IPS-11a (cell line): ENCODE data around the gene TEP1.
"Not testable (repeated sequence)": the region's sequence is repeated elsewhere in the genome, so short reads cannot be mapped to it uniquely, and the experiment has no call there.

Source experiments
- H3K4me3 ChIP-seq: one replicate; pipeline ENCODE4 v1.5.1; 2013; ENCODE audit warnings: low read depth, low read length, control low read depth

Gene TEP1

DNA sequence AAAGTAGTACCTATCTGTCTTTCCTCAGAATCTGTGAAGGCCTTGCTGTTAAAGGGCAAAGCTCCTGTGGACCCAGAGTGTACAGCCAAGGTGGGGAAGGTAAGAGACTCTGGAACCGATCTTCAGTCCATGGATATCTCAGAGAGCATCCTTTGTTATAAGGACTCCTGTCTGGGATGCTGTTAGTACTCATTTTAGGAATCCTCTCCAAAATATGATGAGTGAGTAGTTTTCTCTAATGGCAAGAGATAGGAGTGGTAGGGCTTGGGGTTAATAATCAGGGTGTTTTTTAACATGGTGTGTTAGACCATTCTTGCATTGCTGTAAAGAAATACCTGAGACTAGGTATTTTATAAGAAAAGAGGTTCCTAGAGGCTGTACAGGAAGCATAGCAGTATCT is 67.9 kb downstream of the TEP1 start:
- H3K4me3 ChIP-seq: no peak overlapping the region

DNA sequence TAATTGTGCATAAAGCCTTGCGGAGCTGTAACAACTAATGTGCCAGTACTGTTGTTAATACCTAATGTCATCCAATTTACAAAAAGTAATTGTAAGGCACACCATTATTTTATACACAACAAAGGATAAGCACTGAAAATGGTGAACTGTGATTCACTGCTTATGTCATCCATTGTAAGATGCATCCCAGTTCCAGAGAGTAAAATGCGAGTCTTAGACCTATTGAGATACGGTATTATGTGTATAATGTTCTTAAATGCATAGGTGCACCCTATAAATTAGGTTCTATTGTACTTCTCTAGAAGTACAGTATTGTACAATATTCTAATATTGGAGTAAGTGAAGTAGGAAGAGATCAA is 69.5 kb downstream of the TEP1 start:
- H3K4me3 ChIP-seq: peak overlapping the region; percentile 81

DNA sequence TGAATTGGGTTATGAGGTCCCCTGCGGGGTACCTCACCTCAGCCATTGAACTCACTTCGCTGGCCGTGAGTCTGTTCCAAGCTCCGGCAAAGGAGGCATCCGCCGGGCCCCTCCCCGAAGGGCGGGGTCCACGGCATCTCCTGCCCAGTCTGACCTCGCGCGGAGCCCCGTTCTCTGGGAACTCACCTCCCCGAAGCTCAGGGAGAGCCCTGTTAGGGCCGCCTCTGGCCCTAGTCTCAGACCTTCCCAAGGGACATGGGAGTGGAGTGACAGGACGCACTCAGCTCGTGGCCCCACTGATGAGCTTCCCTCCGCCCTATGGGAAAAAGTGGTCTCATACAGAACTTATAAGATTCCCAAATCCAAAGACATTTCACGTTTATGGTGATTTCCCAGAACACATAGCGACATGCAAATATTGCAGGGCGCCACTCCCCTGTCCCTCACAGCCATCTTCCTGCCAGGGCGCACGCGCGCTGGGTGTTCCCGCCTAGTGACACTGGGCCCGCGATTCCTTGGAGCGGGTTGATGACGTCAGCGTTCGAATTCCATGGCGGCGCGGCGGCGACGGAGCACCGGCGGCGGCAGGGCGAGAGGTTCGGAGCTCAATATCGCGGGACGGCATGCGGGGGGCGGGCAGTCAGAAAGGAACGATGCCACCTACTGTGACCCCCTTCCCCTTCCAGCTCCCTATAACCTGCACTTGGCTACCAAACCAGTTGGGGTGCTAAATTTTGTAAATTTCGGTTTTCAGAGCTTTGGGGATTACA is 70.0 kb downstream of the TEP1 start, which contains the start of gene PARP2:
Gene PARP2, plus strand, starts transcription at position 544 of the 770 bp plus-strand sequence. Its CDS starts 7 bp downstream, at position 551.
- peak within 1 kb of the TSS; percentile 86 for H3K4me3 ChIP-seq

DNA sequence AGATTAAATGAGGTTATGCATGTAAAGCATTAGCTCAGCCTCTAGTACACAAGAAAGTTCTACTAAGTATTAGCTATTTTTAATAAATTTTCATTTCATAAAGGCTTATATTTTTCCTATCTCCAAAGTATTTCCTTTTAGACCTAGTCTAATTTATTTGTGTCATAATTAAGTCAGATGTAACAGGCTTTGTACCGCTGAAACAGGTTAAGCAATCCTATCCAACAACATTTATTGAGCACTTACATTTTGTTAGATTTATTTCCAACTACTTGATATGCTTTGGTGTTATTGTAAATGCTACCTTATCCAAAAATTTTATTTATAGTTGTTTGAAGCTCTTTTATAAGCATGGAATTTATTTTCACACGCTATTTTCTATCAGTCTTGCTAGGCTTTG is 71.7 kb downstream of the TEP1 start:
- H3K4me3 ChIP-seq: peak overlapping the region; percentile 86

DNA sequence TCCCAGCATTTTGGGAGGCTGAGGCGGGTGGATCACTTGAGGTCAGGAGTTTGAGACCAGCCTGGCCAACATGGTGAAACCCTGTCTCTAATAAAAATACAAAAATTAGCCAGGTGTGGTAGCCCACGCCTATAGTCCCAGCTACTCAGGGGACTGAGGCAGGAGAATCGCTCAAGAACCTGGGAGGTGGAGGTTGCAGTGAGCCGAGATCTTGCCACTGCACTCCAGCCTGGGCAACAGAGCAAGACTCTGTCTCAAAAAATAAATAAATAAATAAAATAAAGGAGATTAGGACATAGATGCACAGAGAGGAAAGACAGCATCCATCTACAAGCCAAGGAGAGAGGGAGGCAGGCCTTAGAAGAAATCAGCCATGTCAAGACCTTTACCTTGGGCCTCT is 72.3 kb downstream of the TEP1 start:
- H3K4me3 ChIP-seq: not testable (repeated sequence)

DNA sequence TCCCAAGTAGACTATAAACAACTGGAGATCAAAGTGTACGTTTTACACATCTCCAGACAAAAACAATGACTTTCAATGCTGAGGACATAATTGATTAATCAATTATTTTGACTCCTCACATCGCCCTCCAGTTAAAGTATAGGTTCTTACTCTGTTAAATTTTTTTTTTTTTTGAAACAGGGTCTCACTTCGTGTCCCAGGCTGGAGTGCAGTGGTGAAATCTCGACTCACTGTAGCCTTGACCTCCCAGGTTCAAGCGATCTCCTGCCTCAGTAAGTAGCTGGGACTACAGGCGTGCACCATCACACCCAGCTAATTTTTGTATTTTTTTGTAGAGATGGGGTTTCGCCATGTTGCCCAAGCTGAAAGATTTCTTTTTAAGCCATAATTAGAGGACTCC is 79.3 kb downstream of the TEP1 start:
- H3K4me3 ChIP-seq: no peak overlapping the region

DNA sequence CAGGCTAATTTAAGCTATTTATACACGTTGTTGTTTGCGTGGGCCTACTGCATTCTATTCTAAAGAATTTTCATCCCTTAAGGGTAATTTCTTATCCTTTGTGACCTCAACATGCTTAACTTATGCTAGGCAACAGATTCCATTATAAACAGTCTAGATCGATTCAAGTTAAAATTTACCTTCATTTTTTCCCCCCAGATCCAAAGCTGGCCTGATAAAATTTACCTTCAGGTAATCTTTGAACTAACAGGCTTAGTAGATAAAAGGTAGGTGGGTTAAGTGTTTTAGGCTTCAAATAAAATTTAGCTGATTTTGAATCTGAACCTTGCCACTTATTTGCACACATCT is 79.8 kb downstream of the TEP1 start:
- peak overlapping the region; percentile 98 for H3K4me3 ChIP-seq

DNA sequence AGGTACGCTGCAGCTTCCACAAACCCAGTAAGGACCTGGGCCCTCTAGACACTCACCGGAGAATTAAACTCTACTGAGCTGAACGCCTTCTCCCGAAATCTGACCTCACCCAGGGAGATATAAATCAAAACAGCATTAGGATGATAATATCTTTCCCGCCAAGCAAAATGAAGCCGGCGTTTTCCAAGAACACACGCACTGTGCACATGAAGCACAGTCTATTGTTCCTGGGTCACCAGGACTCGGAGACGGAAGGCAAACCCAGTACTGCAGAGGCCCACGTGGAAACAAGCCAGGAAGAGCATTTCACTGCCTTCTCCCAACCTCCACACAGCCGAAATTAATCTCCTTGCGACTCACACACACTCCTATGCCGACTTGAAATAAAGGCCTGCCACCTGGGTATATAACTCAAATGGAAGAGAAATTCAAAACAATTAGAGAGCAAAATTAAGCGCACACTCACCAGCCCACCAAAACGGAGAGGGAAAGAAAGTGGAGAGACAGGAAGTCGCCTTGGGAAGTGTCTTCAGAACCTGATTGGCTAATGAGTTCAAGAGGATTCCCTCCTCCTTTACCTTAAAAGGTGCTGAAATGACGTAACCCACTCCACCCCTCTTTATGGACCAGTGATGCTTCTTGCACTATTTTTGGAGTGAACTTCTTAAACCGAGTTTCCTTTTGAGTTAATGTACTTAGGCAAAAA is 80.4 kb downstream of the TEP1 start, which contains the start of gene CCNB1IP1:
Gene CCNB1IP1, minus strand, starts transcription at position 492 of the 706 bp plus-strand sequence. CDS start 16,756 bp downstream, outside the sequence.
- H3K4me3 ChIP-seq: peak within 1 kb of the TSS; percentile 98

DNA sequence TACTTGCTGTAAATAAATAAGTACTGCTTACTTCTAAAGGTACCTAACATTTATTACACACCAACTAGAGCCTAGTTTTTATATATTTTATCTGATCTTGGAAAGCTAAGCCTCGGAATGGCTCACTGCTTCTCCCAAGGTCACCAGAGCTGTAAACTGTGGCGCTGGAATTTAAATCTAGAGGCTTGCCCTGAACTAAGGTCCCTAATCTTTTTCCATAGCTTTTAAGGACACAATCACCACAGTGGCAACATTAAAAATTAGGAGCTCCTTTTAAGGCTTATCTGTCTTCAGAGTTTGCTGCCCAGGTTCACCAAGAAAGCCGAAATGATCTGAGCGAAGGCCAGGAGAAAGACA is 80.9 kb downstream of the TEP1 start:
- H3K4me3 ChIP-seq: peak overlapping the region; percentile 98

DNA sequence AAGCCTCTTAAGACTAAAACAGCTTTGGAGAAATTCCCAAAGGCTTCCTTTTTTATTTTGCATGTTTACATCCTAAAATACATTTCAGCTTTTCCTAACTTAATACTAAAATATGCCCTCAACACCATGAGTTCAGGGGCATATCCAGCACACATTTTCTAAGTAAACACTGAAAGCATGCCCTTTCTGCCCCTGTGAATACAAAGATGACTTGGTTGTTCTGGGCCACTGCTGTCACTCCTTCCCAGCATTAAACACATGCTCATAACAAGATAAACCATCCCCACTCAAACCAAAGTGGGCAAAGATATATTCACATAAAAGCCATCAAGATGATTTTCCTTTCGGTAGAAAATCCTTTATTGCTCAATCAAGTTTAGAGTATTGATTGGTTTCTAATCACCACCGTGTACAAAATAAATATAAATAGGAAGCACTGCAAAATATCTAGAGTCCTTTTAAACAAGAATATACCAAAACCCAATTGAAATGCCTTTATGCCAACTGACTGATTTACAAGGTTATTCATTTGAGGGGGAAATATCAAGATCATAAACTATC is 82.2 kb downstream of the TEP1 start:
- peak overlapping the region; percentile 14 for H3K4me3 ChIP-seq

DNA sequence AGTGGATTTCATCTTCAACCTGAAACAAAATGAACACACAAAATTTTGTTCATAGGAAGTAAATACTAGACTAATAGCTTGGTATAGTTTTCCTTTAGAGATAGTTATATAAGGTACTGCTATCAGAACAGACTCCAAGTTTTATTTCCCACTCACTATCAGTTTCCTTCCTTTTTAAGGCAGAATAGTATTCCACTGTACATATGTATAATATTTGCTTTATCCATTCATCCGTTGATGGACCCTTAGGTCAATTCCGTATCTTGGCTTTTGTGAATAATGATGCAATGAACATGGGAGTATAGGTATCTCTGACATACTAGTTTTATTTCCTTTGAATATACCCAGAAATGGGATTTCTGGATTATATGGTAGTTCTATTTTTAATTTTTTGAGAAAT is 83.9 kb downstream of the TEP1 start:
- no peak overlapping the region for H3K4me3 ChIP-seq

DNA sequence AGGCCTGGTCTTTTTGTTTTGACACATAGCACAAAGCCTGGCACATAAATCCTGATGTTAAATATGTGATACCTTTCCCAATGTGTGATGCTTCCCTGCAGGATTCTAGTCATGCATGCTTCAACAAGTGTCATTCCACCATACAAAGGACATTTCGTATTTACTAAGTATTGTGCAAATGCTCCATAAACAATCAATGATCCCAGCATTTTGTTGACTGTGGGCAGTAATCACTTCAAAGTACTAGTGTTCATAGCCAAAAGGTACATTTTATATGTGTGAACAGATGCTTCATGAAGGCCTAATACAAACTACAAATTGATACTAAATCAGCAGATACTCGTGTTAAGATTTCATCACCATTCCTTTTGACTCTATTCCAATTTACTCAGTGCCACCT is 84.6 kb downstream of the TEP1 start:
- H3K4me3 ChIP-seq: no peak overlapping the region

DNA sequence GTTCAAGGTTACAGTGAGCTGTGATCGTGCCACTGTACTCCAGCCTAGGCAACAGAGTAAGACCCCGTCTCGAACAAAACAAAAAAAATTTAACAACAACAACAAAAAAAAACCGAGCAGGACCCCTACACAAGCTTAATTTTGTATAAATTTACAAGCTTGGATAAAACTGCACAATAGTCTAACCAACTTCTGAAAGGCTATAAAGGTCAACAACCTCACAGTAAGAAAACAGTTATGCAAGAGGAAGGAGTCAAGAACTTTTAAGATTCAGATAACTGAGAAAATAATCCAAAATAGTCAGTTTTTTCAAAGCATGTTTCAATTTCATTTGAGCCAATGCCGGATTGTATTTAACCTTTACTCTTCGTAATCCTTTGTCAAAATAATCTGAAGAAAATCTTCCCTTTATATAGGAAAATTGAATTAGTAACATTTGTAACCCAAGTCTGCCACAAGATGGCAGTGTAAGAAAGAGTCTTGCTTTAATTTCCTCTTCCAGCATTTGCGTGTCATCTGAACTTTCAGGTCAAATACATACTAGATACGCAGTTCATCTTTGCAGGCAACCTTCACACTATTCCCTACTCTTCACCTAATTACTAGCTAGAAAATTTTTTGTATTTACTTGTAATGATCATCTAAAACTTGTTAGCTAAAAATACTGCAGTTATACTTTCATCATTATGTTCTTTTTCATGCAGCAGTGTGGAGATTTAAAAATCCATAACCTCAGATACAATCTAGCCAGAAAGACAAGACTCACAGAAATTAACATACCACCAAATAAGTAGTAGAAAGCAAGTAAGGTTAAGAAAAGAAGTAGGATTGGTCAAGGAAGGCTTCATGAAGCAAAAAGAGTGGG is 86.1 kb downstream of the TEP1 start:
- H3K4me3 ChIP-seq: no peak overlapping the region

DNA sequence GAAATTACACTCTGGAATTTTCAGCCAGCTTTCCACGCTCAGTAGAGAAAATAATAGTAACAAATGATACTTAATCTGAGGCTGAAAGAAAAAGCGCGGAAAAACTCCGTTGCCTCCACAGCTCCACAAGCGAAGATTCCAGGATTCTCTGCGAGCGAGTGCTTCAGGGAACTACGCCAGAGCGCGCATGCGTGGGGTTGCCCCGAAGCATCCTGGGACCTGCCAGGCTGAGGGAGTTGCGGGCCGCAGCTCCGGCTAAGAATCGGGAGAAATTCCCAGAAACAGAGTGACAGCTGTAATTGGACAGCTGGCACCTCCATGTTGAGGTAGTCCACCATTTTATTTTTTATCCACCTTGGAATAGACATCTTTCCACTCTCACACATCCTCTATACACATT is 95.6 kb downstream of the TEP1 start:
- no peak overlapping the region for H3K4me3 ChIP-seq
